GM12878 (cell line): ENCODE data around the gene CLDN15.

Source experiments
- BCL11A ChIP-seq: IDR thresholded peaks from 2 replicates; pipeline ENCODE4 v1.6.1; 2011; ENCODE audit warnings: low read depth, low read length
- CBFB ChIP-seq: IDR thresholded peaks from 2 replicates; pipeline ENCODE4 v1.6.1; 2016; ENCODE audit warnings: antibody characterized with exemption, low read depth
- CEBPB ChIP-seq, 2 experiments: fragments of 150-350 bp in 1 of 2; IDR thresholded peaks; 2 replicates each; pipeline ENCODE4 v1.6.1; 2012 to 2014; ENCODE audit warnings: low read depth in 2 of 2, low read length in 2 of 2, borderline replicate concordance in 1 of 2, inconsistent platforms in 1 of 2
- ETV6 ChIP-seq, 2 experiments: fragments of 450-650 bp in 1 of 2; IDR thresholded peaks in 1 of 2; conservative IDR thresholded peaks in 1 of 2; 2 replicates each; pipeline ENCODE4 v1.6.1; 2014; ENCODE audit warnings: antibody characterized with exemption in 1 of 2, borderline replicate concordance in 1 of 2, low read depth in 1 of 2, mild to moderate bottlenecking in 1 of 2, moderate library complexity in 1 of 2
- GABPA ChIP-seq: IDR thresholded peaks from 2 replicates; pipeline ENCODE4 v1.6.1; 2014; ENCODE audit warnings: antibody characterized with exemption, low read depth, mild to moderate bottlenecking, inconsistent platforms
- TF ChIP-seq, protein P1 (sequence below), 3 experiments: IDR thresholded peaks in 2 of 3; conservative IDR thresholded peaks in 1 of 3; 2 replicates each; pipeline ENCODE4 v1.5.1; 2011; ENCODE audit warnings: low read depth in 3 of 3, low read length in 3 of 3, mild to moderate bottlenecking in 3 of 3, control low read depth in 2 of 3, moderate library complexity in 2 of 3, inconsistent platforms in 1 of 3, mixed read lengths in 1 of 3; ENCODE audit not compliant: control insufficient read depth in 2 of 3, insufficient read depth in 1 of 3; ENCODE audit errors: extremely low read depth in 1 of 3
- TF ChIP-seq, protein P2 (sequence below): fragments of 450-650 bp; IDR thresholded peaks from 2 replicates; pipeline ENCODE4 v1.6.1; 2016; ENCODE audit warnings: mild to moderate bottlenecking
- TF ChIP-seq, protein P3 (sequence below): fragments of 450-650 bp; IDR thresholded peaks from 2 replicates; pipeline ENCODE4 v1.6.1; 2018; ENCODE audit warnings: borderline replicate concordance, mild to moderate bottlenecking; ENCODE audit not compliant: partially characterized antibody

DNA sequence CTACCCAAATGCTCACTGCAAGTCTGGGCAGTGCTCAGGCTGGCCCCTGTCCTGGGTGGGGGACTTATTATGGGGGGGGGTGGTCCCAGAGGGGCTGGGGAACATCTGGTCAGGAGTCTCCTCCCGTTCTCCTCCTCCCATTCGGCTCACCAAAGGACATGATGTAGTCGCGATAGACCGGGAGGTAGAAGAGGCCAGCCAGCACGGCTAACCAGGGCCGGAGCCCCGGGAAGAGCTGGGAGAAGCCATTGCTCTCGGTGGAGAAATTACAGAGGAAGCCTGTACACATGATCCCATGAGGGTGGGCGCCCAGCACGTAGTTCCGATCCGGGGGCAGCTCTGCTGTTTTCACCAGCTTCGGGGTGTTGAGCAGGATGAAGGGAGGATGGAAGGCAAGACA is 39.1 kb downstream of the CLDN15 start:
- TF ChIP-seq, protein P1, sequence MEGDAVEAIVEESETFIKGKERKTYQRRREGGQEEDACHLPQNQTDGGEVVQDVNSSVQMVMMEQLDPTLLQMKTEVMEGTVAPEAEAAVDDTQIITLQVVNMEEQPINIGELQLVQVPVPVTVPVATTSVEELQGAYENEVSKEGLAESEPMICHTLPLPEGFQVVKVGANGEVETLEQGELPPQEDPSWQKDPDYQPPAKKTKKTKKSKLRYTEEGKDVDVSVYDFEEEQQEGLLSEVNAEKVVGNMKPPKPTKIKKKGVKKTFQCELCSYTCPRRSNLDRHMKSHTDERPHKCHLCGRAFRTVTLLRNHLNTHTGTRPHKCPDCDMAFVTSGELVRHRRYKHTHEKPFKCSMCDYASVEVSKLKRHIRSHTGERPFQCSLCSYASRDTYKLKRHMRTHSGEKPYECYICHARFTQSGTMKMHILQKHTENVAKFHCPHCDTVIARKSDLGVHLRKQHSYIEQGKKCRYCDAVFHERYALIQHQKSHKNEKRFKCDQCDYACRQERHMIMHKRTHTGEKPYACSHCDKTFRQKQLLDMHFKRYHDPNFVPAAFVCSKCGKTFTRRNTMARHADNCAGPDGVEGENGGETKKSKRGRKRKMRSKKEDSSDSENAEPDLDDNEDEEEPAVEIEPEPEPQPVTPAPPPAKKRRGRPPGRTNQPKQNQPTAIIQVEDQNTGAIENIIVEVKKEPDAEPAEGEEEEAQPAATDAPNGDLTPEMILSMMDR (IDR thresholded peaks at IDR 0.05 in 2 of 3, conservative IDR thresholded peaks at IDR 0.05 in 1 of 3; ENCODE audit: control insufficient read depth in 2 of 3, extremely low read depth in 1 of 3, insufficient read depth in 1 of 3, low read depth in 3 of 3, low read length in 3 of 3) = no peak
- TF ChIP-seq CBFB (no peak), BCL11A (no peak), CEBPB (IDR thresholded peaks at IDR 0.05; ENCODE audit: borderline replicate concordance in 1 of 2, low read depth in 2 of 2, low read length in 2 of 2) (no peak), GABPA (no peak), ETV6 (conservative IDR thresholded peaks at IDR 0.05 in 1 of 2, IDR thresholded peaks at IDR 0.05 in 1 of 2; ENCODE audit: borderline replicate concordance in 1 of 2, low read depth in 1 of 2) (no peak)
- TF ChIP-seq, protein P2, sequence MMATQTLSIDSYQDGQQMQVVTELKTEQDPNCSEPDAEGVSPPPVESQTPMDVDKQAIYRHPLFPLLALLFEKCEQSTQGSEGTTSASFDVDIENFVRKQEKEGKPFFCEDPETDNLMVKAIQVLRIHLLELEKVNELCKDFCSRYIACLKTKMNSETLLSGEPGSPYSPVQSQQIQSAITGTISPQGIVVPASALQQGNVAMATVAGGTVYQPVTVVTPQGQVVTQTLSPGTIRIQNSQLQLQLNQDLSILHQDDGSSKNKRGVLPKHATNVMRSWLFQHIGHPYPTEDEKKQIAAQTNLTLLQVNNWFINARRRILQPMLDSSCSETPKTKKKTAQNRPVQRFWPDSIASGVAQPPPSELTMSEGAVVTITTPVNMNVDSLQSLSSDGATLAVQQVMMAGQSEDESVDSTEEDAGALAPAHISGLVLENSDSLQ = no peak
- TF ChIP-seq, protein P3, sequence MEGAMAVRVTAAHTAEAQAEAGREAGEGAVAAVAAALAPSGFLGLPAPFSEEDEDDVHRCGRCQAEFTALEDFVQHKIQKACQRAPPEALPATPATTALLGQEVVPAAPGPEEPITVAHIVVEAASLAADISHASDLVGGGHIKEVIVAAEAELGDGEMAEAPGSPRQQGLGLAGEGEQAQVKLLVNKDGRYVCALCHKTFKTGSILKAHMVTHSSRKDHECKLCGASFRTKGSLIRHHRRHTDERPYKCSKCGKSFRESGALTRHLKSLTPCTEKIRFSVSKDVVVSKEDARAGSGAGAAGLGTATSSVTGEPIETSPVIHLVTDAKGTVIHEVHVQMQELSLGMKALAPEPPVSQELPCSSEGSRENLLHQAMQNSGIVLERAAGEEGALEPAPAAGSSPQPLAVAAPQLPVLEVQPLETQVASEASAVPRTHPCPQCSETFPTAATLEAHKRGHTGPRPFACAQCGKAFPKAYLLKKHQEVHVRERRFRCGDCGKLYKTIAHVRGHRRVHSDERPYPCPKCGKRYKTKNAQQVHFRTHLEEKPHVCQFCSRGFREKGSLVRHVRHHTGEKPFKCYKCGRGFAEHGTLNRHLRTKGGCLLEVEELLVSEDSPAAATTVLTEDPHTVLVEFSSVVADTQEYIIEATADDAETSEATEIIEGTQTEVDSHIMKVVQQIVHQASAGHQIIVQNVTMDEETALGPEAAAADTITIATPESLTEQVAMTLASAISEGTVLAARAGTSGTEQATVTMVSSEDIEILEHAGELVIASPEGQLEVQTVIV = no peak
